Measurements from ENCODE around the gene IL19.

Gene IL19

GRCh38 chr1:206856674-206857464 is 86.3 kb downstream of the IL19 start:
- Mint-ChIP-seq H3K4me1 (peaks cover 15% of the 10 kb centered on the region), H3K27me3 (peaks cover 13% of the 10 kb centered on the region), H3K9me3 (no peaks in the 10 kb centered on the region), H3K27ac (no peak overlapping the region), H3K4me3 (no peak overlapping the region)
- peak; percentile 67 for ATAC-seq
- DNase-seq: peak in 1 of 2 donors; percentile 14

GRCh38 chr1:206859082-206859521 is 88.5 kb downstream of the IL19 start:
- Mint-ChIP-seq H3K4me3 (no peak overlapping the region), H3K4me1 (peaks cover 15% of the 10 kb centered on the region), H3K27me3 (peaks cover 20% of the 10 kb centered on the region), H3K27ac (no peak overlapping the region), H3K9me3 (no peaks in the 10 kb centered on the region)
- ATAC-seq (no peak), DNase-seq (no peak)

- H3K4me1 Mint-ChIP-seq: peaks cover 21% of the 10 kb centered on the region
- no peaks in the 10 kb centered on the region for H3K9me3 Mint-ChIP-seq
- no peak for ATAC-seq
- DNase-seq: no peak
- H3K4me3 Mint-ChIP-seq: no peak overlapping the region
- H3K27me3 Mint-ChIP-seq: peaks cover 20% of the 10 kb centered on the region
- H3K27ac Mint-ChIP-seq: no peak overlapping the region
Measured at GRCh38 chr1:206860165-206860564, 89.6 kb downstream of the IL19 start.

GRCh38 chr1:206863266-206863665 is 92.7 kb downstream of the IL19 start:
- Mint-ChIP-seq H3K27ac (no peak overlapping the region), H3K4me1 (peaks cover 23% of the 10 kb centered on the region), H3K27me3 (peaks cover 29% of the 10 kb centered on the region), H3K9me3 (no peaks in the 10 kb centered on the region), H3K4me3 (no peak overlapping the region)
- ATAC-seq (no peak), DNase-seq (no peak)

DNA sequence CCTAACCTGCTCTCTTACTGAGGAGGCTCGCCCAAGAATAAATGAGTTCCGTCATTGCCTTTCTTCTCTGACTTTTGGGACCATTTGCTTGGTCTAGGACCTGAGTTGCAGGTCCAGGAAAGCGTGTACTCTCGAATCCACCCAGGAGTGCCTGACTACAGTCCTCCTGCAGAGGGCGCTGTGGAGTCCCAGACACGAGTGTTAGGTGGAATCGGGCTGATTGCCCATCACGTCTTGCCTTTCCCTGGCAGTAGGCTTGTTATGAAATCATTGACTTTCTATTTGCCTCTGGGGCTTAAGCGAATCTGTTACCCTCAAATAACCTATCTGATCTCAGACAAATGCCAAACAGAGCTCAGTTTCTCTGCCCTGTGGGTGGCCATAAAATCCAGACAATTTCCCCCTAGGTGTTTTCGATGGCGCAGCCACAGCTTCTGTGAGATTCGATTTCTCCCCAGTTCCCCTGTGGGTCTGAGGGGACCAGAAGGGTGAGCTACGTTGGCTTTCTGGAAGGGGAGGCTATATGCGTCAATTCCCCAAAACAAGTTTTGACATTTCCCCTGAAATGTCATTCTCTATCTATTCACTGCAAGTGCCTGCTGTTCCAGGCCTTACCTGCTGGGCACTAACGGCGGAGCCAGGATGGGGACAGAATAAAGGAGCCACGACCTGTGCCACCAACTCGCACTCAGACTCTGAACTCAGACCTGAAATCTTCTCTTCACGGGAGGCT is 94.5 kb downstream of the IL19 start, which contains the start of gene IL20:
Gene IL20, plus strand, starts transcription at position 685 of the 733 bp plus-strand sequence. CDS start 230 bp downstream, outside the sequence.
- ATAC-seq (peak; percentile 93), DNase-seq (peak; percentile 79 to 82)
- Mint-ChIP-seq H3K27me3 (peaks cover 30% of the 10 kb centered on the region), H3K4me1 (peaks cover 19% of the 10 kb centered on the region), H3K4me3 (no peak within 1 kb of the TSS), H3K9me3 (no peaks in the 10 kb centered on the region), H3K27ac (peak within 1 kb of the TSS in 1 of 2 donors; percentile 5)

GRCh38 chr1:206866062-206866461 is 95.5 kb downstream of the IL19 start:
- no peak for ATAC-seq
- Mint-ChIP-seq H3K4me3 (no peak overlapping the region), H3K9me3 (no peaks in the 10 kb centered on the region), H3K4me1 (peaks cover 19% of the 10 kb centered on the region), H3K27ac (peak overlapping the region in 1 of 2 donors; percentile 5), H3K27me3 (peaks cover 23% of the 10 kb centered on the region)
- no peak for DNase-seq

- no peak overlapping the region for H3K27ac Mint-ChIP-seq
Measured at GRCh38 chr1:206867239-206867638, 96.7 kb downstream of the IL19 start.

DNA sequence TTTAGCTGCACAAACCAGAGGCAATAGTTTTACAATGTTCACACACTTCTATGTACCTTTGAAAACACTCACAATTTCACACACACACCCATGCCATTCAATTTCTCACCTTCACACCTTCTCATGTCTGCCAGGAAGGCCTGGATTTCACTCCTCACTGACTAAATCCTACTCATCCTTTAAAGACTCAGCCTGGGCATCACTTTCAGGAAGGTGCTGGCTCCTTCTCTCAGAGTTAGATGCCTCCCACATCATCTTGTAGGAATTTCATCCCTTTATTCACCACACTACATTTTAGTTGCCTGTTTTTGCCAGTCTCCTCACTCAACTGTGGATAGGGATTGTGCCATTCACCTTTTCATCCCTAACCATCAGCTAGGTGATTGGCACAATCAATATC is 97.1 kb downstream of the IL19 start:
- Mint-ChIP-seq H3K27ac (no peak overlapping the region), H3K9me3 (peaks cover 0 to 4% of the 10 kb centered on the region in 2 donors), H3K4me3 (no peak overlapping the region), H3K4me1 (peaks cover 19% of the 10 kb centered on the region), H3K27me3 (peaks cover 15% of the 10 kb centered on the region)
- no peak for DNase-seq
- no peak for ATAC-seq

More at GRCh38 chr1:206867239-206867638, 96.7 kb downstream of the IL19 start:
- Mint-ChIP-seq H3K27me3 (peaks cover 17% of the 10 kb centered on the region), H3K9me3 (peaks cover 0 to 3% of the 10 kb centered on the region in 2 donors), H3K4me1 (peaks cover 19% of the 10 kb centered on the region), H3K4me3 (no peak overlapping the region)
- no peak for DNase-seq
- ATAC-seq: no peak

DNA sequence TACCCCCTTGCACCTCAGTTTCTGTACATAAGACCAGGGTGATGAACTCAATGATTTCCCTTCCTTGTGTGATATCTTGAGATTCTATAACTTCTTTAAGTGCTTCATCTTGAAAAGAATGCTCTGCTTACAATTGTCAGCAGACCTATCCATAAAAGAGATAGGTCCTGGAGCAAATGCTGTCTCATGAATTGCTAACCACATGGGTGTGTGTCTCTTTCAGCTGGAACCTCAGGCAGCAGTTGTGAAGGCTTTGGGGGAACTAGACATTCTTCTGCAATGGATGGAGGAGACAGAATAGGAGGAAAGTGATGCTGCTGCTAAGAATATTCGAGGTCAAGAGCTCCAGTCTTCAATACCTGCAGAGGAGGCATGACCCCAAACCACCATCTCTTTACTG is 97.7 kb downstream of the IL19 start:
- H3K4me3 Mint-ChIP-seq: no peak overlapping the region
- DNase-seq: no peak
- H3K9me3 Mint-ChIP-seq: peaks cover 0 to 4% of the 10 kb centered on the region in 2 donors
- ATAC-seq: no peak
- no peak overlapping the region for H3K27ac Mint-ChIP-seq
- H3K4me1 Mint-ChIP-seq: peaks cover 20% of the 10 kb centered on the region
- H3K27me3 Mint-ChIP-seq: peaks cover 10% of the 10 kb centered on the region

- H3K9me3 Mint-ChIP-seq: peaks cover under 1 to 22% of the 10 kb centered on the region in 2 donors
- peaks cover 5% of the 10 kb centered on the region for H3K4me1 Mint-ChIP-seq
- peaks cover 10% of the 10 kb centered on the region for H3K27me3 Mint-ChIP-seq
- no peak overlapping the region for H3K4me3 Mint-ChIP-seq
- H3K27ac Mint-ChIP-seq: no peak overlapping the region
- no peak for DNase-seq
- no peak for ATAC-seq
Measured at GRCh38 chr1:206872139-206872538, 101.6 kb downstream of the IL19 start.

DNA sequence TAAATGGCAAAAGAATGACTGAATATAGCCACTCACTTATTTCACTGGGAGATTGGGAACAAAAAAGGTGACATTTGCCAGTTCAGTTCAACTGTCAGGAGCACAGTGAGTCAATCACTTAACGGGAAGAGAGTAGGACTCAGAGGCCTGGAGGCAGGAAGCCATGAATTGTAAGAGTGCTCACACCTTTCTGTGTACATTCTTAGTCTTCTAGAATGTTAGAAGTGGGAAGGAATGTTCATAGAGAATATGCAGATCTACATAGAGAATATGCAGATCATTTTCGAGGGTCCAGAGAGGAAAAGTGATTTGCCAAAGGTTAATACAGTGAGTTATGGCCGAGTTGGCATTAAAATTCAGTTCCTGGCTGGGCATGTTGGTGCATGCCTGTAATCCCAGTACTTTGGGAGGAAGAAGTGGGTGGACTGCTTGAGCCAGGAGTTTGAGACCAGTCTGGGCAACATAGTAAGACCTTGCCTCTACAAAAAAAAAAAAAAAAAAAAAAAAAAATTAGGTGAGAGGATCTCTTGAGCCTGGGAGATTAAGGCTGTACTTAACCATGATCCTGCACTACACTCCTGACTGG is 103.1 kb downstream of the IL19 start:
- ATAC-seq (no peak), DNase-seq (no peak)
- H3K4me1 Mint-ChIP-seq: peaks cover 5% of the 10 kb centered on the region
- H3K27ac Mint-ChIP-seq: no peak overlapping the region
- H3K27me3 Mint-ChIP-seq: no peaks in the 10 kb centered on the region
- H3K4me3 Mint-ChIP-seq: no peak overlapping the region
- H3K9me3 Mint-ChIP-seq: peaks cover 12 to 32% of the 10 kb centered on the region in 2 donors

DNA sequence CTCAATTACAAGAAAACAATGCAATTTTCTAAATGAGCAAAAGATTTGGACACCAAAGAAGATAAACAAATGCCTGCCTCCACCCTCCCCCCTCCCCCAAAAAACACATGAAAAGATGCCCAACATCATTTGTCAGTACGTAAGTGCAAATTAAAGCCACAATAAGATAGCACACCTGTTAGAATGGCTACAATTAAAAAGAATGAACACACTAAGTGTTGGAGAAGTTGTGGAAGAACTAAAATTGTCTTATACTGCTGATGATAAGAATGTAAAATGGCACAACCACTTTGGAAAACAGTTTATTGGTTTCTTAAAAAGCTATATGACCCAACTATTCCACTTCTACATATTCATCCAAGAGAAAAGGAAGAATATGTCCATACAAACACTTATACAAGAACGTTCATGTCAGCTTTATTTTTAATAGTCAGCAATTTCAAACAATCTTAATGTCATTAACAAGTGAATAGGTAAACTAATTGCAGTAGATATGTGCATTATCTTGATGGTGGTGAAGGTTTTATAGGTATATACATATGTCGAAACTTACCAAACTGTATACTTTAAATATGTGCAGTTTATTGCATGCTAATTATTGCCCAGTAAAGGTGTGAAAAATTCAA is 105.3 kb downstream of the IL19 start:
- no peak for ATAC-seq
- no peak for DNase-seq
- no peak overlapping the region for H3K27ac Mint-ChIP-seq
- peaks cover 5% of the 10 kb centered on the region for H3K4me1 Mint-ChIP-seq
- no peak overlapping the region for H3K4me3 Mint-ChIP-seq
- no peaks in the 10 kb centered on the region for H3K27me3 Mint-ChIP-seq
- peaks cover 14 to 37% of the 10 kb centered on the region in 2 donors for H3K9me3 Mint-ChIP-seq

- Mint-ChIP-seq H3K4me3 (no peak overlapping the region), H3K4me1 (peaks cover 2% of the 10 kb centered on the region), H3K27me3 (no peaks in the 10 kb centered on the region), H3K27ac (no peak overlapping the region), H3K9me3 (peaks cover 14 to 33% of the 10 kb centered on the region in 2 donors)
- DNase-seq (no peak), ATAC-seq (no peak)
Measured at GRCh38 chr1:206878456-206878855, 107.9 kb downstream of the IL19 start.

- H3K4me3 Mint-ChIP-seq: no peak overlapping the region
- no peak for DNase-seq
- ATAC-seq: no peak
- peaks cover 14 to 29% of the 10 kb centered on the region in 2 donors for H3K9me3 Mint-ChIP-seq
- H3K4me1 Mint-ChIP-seq: no peaks in the 10 kb centered on the region
- no peak overlapping the region for H3K27ac Mint-ChIP-seq
- no peaks in the 10 kb centered on the region for H3K27me3 Mint-ChIP-seq
Measured at GRCh38 chr1:206880314-206880713, 109.7 kb downstream of the IL19 start.

GRCh38 chr1:206882555-206882954 is 112.0 kb downstream of the IL19 start:
- Mint-ChIP-seq H3K4me1 (no peaks in the 10 kb centered on the region), H3K4me3 (no peak overlapping the region), H3K9me3 (peaks cover 10 to 13% of the 10 kb centered on the region in 2 donors), H3K27me3 (no peaks in the 10 kb centered on the region), H3K27ac (no peak overlapping the region)
- DNase-seq (no peak), ATAC-seq (no peak)
